OCI-LY7 (cell line): ENCODE measurements around the gene KCNH6.

Experiments
- CTCF ChIP-seq: fragments of 200-600 bp; sonication (generic); conservative IDR thresholded peaks from 2 replicates; pipeline ENCODE4 v1.5.1; 2014; ENCODE audit warnings: mild to moderate bottlenecking, antibody characterized with exemption, low read length, moderate library complexity, mixed read lengths
- EZH2phosphoT487 ChIP-seq: fragments of 200-600 bp; sonication (generic); IDR thresholded peaks from 2 replicates; pipeline ENCODE4 v1.6.1; 2018; ENCODE audit warnings: low read depth, borderline replicate concordance, mild to moderate bottlenecking, mixed run types, antibody characterized with exemption, low read length, moderate library complexity, mixed read lengths

- TF ChIP-seq EZH2phosphoT487 (no peak), CTCF (no peak)
Measured at GRCh38 chr17:63517825-63518534, 5.2 kb upstream of the KCNH6 start.
